GM19397 (cell line): ENCODE data around the gene UGT1A4.
"Not testable (repeated sequence)": the region's sequence is repeated elsewhere in the genome, so short reads cannot be mapped to it uniquely, and the experiment has no call there.

Experiments used
- ATAC-seq: cut with Tn5 transposase; IDR thresholded peaks from one replicate; pipeline ENCODE4 v1.9.1; 2021; ENCODE audit warnings: mild to moderate bottlenecking, moderate library complexity; ENCODE audit not compliant: unreplicated experiment

Gene UGT1A4

DNA sequence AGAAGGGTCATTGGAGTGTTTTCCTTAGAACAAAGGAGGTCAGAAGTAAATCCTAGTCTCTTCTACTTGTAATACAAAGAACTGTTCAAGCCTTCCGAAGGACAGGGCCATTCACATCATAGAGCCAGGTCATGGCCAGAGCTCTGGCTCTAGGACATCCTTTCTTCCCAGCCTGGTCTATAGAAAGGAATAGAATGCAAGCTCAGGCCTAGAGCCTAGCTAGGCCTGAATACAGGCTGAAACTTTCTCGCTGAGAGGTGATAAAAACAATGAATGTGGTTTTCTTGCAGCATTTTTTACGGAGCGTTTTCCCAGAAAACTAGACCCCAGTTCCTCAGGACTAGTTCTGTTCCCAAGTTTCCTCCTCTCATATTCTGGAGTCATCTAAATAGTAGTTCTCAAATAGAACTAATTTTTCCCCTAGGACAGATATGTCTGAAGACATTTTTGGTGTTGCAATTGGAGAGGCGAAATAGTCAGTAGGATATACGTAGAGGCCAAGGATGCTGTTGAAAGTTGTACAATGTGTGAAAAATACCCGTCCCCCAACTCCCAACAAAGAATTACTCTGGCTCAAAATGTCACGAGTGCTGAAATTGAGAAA is 19.0 kb upstream of the UGT1A4 start:
- no peak for ATAC-seq

DNA sequence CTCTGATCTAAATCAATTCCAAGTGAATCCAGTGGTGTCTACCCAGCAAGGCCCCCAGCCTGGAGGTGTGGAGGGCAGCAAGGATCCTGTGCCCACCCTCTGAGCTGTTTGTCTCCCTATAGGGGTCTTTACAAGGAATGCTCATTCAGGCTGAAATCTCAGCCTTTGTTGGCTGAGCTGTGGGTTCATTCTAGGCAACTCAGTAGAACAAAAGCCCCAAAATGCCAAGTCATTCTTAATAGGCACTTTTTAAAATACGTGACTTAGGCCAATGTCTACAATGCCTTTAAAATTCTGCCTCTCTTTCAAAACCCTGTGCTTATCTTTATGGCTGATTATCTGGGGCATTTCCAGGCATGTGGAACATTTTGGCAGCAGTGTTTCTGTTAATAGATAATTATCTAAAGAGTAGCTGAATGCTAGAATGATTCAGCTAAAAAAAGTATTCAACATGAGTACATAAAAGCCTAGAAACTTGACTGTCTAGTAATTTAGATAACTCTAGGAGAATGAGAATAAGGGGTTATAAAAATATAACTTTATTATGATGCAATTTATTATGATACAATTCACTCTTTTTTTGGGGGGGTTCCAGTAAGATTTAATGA is 18.4 kb upstream of the UGT1A4 start:
- no peak for ATAC-seq

DNA sequence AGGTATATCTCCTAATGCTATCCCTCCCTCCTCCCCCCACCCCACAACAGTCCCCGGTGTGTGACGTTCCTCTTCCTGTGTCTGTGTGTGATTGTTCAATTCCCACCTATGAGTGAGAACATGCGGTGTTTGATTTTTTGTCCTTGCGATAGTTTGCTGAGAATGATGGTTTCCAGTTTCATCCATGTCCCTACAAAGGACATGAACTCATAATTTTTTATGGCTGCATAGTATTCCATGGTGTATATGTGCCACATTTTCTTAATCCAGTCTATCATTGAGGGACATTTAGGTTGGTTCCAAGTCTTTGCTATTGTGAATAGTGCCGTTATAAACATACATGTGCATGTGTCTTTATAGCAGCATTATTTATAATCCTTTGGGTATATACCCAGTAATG is 17.7 kb upstream of the UGT1A4 start:
- not testable (repeated sequence) for ATAC-seq

DNA sequence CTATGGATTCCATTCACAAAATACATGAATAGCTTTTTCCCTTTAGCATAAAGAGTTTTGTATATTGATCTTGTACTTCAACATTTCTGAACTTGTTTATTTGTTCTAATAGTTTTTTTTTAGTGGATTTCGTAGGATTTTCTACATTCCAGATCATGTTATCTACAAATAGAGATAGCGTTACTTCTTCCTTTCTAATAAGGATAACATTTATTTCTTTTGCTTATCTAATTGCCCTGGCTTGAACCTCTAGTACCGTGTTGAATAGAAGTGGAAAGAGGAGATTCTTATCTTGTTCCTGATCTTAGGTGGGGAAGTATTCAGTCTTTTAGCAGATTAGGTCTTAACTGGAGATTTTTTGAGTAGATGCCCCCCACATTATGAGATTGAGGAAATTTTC is 16.3 kb upstream of the UGT1A4 start:
- no peak for ATAC-seq

DNA sequence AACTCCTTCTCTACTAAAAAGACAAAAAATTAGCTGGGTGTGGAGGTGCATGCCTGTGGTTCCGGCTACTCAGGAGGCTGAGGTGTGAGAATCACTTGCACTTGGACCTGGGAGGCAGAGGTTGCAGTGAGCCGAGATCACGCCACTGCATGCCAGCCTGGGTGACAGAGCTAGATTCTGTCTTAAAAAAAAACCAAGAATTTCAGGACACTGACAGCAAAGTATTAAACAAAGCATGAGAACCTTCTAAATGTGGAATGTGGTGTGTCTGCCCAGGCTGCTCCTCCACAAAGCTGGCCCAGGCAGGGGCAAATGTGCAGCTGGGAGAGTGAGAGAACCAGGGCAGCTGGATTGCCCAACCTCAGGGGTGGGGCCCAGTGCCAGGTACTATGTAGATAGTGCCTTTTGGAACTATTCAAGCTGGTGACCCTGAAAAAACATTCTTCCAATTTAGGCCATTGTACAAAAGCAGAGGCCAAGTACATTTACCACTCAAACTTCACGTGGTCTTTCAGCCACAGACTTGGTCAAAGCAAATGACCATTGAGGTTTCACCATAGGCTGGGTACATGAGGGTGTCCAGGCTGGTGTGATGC is 12.5 kb upstream of the UGT1A4 start:
- ATAC-seq = no peak

DNA sequence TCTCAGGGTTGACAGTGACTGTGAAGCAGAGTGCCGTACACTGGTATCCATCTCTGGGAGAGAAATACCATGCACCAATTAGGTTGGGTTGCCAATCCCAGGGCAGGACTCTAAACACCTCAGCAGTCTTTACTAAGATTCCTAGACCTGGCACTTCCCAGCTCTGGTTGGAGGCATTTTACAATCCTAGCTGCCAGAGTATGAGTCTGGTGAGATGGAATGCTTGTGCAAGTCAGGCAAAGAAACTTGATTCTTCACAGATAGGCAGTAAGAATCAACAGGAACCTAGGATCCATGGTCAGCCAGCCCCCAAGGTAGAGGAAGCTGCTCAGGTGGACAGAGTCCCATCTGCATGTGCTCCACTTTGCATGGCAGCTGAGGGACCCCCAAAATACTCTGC is 11.8 kb upstream of the UGT1A4 start:
- no peak for ATAC-seq

DNA sequence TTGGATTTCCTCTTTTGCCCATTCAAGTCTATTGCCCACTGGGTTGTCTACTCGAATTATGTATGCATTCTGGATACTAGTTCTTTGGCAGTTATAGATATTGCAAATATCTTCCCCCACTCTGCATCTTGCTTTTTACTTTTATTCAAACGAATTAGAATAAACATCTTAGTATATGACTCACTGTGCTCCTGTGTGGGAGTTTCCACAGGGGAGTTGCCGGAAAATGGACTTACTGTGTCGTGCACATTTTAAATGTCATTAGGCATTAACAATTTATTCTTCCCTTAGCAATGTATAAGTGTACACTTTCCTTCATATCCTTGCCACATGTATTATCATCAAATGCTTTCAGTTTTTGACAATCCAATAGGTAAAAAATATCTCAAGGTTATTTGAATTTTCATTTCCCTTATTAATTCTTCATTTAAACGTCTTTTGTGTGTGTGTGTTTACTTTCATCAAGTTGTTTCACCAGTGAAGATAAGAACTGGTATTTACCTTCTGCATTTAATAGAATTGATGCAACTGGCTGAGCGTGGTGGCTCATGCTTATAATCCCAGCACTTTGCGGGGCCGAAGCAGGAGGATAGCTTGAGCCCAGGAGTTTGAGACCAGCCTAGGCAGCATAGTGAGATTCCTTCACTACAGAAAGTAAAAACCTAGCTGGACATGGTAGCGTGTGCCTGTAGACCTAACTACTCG is 10.4 kb upstream of the UGT1A4 start:
- ATAC-seq = no peak

DNA sequence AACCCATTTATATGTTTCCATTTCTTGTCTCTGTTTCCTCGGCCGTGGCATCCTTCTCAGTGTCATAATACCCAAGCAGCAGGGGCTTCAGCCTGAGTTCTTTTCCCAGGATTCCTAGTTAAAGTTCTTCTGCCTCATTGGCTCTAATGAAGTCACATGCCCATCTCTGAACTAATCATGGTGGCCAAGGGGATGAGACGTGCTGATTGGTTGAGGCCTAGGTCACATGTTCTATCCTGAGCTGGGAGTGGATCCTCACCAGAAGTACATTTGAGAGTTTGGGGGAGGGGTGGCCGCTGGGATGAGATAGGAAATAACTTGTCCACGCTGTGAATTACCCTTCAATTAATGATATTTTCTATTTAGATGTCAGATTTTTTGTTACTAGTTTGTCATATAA is 9.6 kb upstream of the UGT1A4 start:
- no peak for ATAC-seq

DNA sequence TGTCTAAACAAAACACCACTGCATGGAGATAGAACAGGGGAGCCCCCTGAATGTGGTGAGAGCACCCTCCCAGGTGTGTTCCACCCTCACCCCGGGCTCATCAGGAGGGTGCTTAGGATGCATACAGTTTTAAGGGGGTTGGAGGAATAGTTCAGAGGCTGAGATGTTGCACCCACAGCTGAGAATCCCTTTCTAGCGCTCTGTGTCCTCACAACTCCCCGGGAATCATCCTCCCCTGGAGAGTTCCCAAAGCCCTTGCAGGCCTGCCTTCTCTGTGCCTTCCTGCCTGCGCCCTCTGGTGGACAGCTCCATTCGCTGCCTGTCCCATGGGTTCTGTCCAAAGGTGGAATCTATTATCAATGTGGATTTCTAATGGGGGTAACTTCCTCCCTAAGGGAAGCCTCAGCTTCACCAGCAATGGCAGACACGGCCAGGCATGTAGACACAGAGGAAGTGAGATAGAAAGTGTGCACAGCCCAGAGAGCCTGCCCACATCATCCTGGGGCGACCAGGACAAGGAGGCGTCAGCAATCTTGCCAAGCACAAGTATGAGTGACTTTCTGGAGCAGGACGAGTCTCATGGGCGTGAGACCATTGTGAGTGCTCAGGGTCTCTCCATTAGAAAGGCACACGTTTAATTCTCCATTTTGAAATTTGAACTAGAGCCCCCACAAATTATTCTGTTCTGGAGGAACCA is 7.1 kb upstream of the UGT1A4 start:
- no peak for ATAC-seq

DNA sequence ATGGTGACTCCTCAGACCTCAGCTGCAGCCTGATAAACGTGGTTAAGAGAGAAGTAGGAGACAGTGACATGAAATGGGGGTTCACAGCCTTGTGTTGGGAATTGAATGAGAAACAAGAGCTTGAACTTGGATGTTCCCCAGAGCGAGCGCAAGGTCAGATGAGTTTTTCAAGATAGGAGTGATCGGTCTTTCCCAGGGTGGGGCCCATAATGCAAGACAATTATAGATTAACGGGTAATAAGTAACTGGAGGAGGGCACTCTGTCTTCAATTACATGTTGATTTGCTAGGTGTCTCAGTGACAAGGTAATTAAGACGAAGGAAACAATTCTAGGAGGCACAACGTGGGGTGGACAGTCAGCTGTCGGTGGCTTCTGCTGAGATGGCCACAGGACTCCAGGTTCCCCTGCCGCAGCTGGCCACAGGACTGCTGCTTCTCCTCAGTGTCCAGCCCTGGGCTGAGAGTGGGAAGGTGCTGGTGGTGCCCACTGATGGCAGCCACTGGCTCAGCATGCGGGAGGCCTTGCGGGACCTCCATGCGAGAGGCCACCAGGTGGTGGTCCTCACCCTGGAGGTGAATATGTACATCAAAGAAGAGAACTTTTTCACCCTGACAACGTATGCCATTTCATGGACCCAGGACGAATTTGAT is 5.8 kb upstream of the UGT1A4 start, which contains the start of gene UGT1A5:
Gene UGT1A5, plus strand, starts transcription at position 297 of the 651 bp plus-strand sequence. Its CDS starts 85 bp downstream, at position 382.
- no peak for ATAC-seq

DNA sequence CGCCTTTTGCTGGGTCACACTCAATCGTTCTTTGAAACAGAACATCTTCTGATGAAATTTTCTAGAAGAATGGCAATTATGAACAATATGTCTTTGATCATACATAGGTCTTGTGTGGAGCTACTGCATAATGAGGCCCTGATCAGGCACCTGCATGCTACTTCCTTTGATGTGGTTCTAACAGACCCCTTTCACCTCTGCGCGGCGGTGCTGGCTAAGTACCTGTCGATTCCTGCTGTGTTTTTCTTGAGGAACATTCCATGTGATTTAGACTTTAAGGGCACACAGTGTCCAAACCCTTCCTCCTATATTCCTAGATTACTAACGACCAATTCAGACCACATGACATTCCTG is 5.3 kb upstream of the UGT1A4 start:
- ATAC-seq = no peak

DNA sequence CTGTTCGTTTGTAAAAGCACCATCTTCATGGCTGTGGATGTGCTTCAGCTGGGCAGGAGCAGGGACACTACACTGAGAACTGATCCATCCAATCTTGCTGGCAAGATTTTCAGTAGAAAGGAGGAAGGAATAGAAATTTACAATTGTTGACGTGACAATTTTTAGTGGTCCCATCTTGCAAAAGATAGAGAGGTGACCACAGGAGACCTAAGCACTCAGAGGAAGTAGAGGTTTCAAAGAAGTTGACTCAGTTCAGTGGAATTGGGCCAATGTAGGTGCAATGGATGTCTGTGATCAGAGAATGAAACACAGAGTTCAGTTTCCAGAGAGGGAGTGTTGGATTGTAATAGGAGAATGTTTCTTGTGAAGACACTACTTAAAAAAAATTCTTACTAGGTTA is 4.4 kb upstream of the UGT1A4 start:
- ATAC-seq = no peak

DNA sequence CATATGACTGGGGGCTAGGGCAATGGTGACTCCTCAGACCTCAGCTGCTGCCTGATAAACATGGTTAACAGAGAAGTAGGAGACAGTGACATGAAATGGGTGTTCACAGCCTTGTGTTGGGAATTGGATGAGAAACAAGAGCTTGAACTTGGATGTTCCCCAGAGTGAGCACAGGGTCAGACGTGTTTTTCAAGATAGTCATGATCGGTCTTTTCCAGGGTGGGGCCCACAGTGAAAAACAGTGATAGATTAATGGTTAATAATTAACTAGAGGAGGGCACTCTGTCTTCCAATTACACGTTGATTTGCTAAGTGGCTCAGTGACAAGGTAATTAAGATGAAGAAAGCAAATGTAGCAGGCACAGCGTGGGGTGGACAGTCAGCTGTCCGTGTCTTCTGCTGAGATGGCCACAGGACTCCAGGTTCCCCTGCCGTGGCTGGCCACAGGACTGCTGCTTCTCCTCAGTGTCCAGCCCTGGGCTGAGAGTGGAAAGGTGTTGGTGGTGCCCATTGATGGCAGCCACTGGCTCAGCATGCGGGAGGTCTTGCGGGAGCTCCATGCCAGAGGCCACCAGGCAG is 10.3 kb downstream of the UGT1A4 start, which contains the start of gene UGT1A3:
Gene UGT1A3, plus strand, starts transcription at position 320 of the 579 bp plus-strand sequence. Its CDS starts 85 bp downstream, at position 405.
- ATAC-seq = no peak

DNA sequence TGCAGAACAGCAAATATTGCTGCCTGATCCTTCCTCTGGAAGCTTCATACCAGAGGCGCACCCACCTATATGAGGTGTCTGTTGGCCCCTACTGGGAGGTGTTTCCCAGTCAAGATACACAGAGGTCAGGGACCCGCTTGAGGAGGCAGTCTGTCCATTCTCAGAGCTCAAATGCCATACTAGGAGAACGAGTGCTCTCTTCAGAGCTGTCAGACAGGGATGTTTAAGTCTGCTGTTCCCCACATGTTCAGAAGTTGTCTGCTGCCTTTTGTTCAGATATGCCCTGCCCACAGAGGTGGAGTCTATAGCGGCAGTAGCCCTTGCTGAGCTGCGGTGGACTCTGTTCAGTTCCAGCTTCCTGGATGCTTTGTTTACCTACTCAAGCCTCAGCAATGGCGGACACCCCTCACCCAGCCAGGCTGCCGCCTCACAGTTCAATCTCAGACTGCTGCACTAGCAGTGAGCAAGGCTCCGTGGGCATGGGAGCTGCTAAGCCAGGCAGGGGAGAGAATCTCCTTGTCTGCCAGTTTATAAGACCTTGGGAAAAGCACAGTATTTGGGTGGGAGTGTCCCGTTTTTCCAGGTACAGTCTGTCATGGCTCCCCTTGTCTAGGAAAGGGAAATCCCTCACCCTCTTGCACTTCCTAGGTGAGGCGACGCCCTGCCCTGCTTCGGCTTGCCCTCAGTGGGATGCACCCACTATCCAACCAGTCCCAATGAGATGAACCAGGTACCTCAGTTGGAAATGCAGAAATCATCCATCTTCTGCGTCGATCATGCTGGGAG is 18.5 kb downstream of the UGT1A4 start:
- ATAC-seq = not testable (repeated sequence)

DNA sequence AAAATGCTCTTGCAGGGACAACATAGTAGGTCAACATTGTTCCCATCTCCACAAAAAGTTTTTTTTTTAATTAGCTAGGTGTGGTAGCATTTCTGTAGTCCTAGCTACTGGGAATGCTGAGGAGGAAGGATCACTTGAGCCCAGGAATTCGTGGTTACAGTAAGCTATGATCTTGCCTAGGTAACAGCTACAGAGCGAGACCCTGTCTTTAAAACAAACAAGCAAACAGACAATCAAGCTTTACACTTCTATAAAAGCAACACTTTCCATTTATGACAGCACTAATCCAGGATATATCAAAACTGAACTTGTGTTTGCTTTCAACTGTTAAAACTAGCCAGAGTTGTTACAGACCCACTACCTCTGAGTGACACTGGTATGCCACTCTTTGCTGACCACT is 22.3 kb downstream of the UGT1A4 start:
- ATAC-seq = no peak

DNA sequence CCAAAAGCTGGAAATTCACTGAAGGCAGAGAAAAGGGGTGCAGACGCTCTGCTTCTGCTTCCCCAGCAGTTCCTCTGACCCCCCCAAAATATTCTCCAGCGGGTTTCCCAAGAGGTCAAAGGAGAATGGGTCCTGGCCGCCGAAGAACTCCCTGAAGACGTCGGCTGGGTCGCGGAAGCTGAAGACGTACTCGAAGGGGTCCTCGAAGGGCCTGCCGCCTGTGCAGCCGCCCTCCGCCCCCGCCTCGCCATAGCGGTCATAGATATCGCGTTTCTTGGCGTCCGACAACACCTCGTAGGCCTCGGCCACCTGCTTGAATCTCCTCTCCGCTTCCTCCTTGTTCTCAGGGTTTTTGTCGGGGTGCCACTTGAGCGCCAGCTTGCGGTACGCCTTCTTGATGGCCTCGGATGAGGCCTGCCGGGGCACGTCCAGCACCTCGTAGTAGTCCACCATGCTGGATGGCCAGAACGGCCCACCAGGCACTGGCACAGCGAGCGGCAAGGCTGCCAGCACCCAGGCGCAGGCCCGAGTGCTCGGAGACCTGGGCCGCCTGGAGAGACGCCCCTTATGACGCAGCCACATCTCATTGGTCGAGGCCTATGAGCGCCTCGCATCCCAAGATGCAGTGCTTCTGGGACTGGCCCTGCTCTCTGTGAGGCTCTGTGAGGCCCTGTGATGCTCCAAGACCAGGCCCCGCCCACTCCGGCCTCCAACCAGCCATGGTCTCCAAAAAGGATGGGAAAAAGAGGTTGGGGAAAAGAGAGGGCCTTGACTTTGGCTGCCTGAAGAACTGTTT is 25.1 kb downstream of the UGT1A4 start:
- ATAC-seq = no peak

DNA sequence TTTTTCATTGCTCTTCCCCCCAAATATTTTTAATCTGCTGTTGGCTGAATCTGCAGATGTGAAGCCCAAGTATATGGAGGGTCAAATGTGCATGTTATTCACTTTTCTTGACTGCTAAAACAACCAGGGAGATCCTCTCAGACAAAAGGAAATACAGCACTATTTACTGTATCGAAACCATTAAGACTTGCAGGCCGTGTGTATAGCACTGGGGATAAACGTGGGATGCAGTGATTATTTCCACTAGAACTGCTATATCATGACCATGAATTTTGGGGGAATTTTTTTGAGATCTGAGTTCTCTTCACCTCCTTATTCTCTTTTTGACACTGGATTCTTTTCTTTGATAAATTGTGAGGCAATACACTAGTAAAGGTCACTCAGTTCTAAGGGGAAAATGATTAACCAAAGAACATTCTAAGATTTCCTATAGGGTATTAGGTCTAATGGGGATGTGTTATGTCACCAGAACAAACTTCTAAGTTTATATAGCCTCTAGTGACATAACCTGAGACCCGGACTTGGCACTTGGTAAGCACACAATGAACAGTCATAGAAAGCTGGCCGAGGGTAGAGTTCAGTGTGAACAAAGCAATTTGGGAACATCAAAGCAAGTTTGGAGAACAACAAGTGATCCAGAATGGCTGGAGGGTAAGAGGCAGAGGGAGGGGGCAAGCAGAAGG is 26.7 kb downstream of the UGT1A4 start:
- ATAC-seq = no peak

DNA sequence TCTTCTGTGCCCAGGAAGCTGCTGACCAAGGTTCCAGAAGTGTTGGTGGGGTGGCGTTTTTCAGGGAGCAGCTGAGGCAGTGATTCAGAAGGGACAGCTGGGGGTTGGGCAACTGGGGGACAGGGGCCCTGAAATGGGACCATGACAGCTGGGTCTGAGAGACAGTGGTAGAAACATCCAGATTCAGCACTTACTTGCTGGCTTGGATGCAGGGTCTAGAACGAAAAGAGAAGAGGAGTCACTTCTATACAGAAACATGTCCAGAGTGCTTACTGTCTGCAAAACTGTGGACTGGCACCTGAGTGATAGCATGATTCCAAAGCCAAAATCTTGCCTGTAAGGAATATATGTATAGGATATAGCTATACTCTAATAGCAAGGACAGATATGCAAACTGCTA is 27.3 kb downstream of the UGT1A4 start:
- ATAC-seq = not testable (repeated sequence)
